Activated CD4-positive, alpha-beta T cell treated with anti-CD3 and anti-CD28 coated beads for 4 hours (primary cell): ENCODE measurements around the gene FADS3.

ENCODE experiments used
- DNase-seq, 2 donors: peaks; one replicate each; pipeline ENCODE4 v3.0.0-alpha.2; 2020

Gene FADS3, protein sequence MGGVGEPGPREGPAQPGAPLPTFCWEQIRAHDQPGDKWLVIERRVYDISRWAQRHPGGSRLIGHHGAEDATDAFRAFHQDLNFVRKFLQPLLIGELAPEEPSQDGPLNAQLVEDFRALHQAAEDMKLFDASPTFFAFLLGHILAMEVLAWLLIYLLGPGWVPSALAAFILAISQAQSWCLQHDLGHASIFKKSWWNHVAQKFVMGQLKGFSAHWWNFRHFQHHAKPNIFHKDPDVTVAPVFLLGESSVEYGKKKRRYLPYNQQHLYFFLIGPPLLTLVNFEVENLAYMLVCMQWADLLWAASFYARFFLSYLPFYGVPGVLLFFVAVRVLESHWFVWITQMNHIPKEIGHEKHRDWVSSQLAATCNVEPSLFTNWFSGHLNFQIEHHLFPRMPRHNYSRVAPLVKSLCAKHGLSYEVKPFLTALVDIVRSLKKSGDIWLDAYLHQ

DNA sequence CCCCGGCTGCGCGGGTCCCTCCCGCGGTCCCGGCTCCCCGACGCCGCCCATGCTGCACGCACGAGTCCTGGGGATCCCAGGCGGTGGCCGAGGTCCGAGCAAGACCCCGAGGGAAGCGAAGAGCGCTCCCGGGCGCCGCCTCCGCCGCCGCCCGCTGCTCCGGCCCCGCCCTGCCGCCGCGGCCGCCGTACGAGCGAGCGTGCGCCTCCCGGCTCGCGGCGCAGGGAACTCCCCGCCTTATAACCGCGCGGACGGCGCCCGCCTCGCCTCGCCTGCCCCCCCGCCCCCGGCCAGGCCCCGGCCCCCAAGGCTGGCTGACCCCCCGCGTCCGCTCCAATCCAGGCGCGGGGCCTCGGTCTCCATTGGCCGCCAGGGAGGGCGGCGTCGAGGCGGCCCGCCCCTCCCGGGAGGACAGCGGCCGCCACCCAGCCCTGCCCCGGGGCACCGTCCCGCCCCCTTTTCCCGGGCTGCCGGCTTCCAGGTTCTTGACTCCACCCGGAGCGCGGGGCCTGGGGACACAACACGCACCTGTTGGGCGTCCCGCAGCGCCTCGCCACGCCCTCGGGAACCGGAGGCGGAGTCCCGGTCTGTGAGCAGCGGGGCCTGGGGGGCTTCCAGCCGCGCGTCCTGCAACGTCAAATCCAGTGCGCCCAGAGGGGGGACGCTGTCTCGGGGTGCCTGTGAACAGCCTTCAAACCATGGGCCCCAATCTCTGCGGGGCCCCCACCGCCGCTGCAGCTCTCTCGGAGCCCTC is at the start of gene FADS3:
Gene FADS3 (minus strand): TSS at position 215 of the 754 bp plus-strand sequence. CDS start 164 bp downstream, at position 51.
- DNase-seq = peak; percentile 22 to 51

DNA sequence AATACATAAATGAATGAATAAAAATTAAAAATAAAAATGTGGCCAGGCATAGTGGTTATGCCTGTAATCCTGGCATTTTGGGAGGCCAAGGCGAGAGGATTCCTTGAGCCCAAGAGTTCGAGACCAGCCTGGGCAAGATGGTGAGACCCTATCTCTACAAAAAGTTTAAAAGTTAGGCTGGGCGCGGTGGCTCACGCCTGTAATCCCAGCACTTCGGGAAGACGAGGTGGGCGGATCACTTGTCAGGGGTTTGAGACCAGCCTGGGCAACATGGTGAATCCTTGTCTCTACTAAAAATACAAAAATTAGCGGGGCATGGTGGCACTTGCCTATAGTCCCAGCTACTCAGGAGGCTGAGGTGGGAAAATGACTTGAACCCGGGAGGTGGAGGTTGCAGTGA is 49.1 kb upstream of the FADS3 start:
- DNase-seq = no peak

DNA sequence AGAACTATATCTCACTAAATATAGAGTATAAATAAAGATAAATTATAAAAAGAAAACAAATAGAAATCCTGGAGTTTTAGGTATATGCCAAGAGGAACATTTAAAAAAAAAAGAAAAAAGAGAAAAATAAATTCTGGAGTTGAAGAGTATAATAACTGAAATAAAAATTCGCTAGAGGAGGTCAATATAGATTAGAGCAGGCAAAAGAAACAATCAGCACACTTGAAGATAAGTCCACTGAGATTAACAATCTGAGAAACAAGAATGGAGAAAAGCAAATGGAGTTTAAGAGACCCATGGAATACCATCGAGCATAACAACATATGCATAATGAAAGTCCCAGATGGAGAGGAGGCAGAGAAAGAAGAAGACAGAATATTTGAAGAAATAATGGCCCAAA is 44.5 kb upstream of the FADS3 start:
- DNase-seq = no peak

DNA sequence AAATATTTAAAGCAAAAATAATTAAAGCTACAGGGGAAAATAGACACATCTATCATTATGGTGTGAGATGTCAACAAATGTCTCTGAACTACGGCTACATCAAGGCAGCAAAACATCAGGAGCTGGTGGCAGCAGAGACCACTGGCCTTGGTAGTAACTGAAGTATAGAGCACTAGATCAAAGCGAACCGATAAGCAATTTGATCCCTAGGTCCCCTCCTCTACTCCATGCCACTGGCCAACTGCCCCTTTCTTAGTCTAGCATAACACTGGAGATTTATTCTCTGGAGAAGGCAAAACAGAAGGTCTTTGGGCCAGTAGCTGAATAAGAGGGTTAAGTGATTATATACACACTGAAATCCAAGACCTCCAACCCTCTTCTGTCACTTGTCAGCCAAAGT is 39.6 kb upstream of the FADS3 start:
- DNase-seq = no peak

DNA sequence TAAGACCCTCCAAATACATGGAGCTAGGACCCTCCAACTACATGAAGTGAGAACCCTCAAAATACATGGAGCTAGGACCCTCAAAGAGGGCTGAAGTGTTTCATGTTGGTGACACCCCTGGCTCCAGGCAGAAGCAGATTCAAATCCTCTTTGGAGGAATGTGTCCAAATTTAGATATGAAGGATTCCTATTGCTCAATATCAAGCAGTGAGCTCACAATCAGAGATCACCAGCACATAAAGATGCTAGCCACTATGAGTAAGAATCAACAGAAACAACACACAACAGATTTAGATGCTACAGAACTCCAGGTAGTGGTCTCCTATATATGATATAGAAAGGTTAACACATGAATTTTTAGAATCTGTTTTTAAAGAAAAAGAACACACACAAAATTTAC is 37.3 kb upstream of the FADS3 start:
- DNase-seq = no peak

DNA sequence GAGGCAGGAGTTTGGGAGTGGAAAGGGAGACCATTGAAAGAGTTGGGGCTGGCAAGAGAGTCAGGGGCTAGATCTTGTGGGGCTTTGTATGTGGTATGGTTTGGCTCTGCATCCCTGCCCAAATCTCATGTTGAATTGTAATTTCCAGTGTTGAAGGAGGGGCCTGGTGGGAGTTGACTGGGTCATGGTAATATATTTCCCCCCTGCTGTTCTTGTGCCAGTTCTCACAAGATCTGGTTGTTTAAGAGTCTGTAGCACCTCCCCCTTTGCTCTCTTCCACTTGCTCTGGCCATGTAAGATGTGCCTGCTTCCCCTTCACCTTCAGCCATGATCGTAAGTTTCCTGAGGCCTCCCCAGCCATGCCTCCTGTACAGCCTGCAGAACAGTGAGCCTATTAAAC is 36.2 kb upstream of the FADS3 start:
- no peak for DNase-seq

DNA sequence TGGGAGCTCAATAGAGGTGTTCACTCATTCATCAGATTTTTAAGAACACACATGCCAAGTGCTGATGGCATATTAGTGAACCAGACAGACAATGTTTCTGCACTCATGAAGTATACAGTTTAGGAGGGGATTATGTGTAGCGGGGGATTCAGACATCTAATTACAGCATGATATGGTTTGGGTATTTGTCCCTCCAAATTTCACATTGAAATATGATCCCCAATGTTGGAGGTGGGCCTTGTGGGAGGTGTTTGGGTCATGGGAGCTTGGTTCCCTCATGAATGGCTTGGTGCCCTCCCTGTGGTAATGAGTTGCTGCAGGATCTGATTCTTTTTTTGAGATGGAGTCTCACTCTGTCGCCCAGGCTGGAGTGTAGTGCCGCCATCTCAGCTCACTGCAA is 34.9 kb upstream of the FADS3 start:
- no peak for DNase-seq

DNA sequence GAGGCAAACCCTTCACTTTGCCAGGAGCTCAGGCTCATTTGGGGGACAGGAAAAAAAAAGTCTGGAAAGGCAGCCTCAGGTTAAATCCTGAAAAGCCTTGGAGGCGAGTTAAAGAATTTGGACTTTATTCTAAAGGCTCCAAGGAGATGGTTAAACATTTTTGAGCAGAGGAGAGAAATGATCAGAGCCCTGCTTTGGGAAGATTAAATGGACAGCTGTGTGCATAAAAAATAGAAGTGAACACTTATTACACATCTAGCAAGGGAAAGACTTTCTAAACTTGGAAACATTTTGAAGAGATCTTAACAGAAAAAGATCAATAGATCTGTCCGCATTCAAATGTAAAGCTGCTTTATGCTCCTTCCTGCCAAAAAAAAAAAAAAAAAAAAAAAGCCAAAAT is 34.4 kb upstream of the FADS3 start:
- no peak for DNase-seq

DNA sequence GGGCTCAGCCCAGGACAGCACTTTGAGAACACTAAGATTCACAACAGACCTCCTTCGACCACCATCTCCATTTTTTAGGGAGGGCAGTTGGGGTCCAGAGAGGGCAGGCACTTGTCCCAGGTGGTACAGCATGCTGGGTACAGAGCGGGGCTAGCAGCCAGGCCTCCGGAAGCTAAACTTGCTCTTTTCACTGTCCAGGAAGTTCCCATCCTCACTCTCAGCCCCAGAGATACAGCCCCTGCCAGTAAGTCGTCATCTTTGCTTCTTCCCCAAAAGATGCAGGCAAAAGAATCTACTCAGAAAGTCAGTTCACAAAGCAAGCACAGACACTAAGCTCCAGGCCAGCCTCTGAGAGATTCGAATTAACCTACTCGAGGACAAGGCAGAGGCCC is 32.7 kb upstream of the FADS3 start:
- no peak for DNase-seq

DNA sequence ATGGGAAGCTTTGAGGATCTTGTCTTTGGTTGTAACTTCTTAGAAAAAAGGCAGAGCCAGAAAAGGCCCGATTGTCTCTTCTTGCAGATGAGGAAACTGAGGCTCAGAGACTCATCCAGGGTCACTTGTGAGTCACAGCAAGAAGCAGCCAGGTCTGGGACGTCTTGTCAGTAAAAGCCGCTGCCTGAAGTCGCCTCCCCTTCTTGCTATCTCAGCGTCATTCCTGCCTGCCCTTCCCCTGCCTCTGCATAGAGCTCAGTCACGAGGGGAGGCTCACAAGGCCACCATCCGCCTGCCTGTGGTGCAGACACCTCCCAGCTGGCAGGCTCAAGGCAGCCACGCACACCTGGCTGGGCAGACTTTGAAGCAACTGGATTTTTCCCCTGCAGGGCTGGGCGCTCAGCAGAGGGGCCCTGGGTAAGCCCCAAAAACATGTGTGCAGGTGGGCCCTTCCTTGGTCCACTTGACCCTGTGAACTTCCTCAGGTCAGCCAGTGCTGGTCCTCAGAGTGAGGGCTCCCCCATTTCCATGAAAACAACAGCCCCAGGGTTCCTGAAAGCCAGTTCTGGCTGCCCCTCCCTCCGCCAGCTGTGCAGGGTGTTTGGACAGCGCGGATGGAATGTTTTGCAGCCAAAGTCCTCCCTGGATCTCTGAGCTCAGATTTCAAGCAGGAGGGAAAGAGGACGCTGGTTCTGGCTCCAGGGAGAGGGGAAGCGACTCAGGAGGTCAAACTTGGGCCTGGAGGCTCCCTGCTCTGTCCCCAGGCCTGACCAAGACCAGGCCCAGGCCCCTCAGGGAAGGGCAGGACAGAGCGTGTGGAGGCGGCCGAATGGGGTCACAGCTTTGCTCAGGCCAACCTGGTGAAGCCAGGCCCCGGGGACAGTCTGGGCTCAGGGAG is 32.1 kb upstream of the FADS3 start:
- DNase-seq = no peak

DNA sequence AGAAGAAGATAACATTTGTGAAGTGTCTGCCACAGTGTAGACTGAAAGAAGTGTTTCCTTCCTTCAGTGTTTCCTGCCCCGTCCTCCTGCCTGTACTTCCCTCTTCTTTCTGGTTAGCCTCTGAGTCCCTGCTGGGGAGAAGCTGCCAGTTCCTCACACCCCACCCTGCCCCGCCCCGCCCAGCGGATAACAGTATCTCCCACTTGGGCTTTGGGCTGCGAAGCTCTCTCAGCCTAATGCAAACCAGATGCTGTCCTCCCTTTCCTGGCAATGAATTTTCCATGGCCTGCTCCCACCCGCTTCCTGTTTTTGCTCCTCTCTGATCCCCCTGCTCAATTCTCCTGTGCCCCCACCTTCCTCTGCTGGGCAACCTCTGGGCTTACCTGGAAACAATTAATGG is 31.2 kb upstream of the FADS3 start:
- no peak for DNase-seq

DNA sequence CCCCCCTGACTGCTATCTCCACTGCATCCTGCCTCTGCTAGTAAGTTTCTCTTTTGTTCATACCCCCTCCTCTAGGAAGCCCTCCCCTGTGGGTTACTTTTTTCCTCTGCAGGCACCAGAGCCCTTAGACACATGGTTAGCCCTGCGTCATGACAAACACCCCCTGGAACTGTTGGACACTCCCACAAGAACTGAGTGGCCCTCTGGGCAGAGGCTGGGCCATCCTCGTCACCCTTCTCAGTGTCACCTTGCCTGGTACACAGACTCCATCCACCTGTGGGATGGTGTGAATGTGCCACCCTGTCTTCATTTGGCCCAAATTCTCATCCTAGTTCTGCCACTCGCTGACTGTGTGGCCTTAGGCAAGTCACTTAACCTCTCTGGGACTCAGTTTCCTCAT is 30.1 kb upstream of the FADS3 start:
- DNase-seq = no peak

DNA sequence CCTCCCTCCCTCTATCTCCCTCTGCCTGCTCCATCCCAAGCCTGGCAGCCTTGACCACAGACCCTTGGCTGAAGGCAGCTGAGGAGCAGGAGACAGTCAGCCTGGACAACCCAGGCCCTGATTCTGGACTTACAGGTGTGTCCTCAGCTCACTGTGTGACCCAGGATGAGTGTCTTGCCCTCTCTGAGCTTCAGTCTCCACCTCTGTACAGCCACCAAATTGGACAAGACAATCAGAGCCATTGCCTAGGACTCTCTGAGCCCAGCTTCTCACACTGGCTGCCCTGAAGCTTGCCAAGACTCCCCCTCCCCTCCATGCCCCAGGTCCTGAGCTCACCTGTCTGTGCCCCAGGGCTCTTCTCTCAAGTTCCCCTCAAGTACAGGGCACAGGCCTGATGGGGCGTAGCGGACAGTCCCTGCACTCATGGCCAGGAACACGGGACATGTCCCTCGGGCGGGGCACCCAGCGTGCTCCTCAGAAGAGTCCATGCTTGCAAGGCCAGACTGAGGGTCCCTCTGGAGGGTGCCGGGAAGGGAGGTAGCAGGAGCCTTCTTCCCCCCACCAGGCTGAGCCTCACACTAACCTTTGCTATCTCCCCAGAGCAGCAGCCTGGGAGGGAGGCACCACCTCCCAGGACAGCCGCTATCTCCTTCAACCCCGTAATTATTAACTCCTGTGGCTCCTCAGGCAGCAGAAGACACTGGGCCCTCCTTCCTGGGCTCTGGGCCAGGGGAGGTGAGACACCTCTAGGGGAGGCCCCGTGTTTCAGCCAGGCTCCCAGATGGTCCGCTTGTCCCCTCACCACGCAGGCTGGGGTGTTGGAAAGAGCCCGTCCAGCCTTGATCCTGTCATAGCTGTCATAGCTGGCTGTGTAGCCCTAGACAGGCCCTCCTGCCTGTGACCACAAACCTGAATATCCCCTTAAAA is 28.6 kb upstream of the FADS3 start:
- no peak for DNase-seq

DNA sequence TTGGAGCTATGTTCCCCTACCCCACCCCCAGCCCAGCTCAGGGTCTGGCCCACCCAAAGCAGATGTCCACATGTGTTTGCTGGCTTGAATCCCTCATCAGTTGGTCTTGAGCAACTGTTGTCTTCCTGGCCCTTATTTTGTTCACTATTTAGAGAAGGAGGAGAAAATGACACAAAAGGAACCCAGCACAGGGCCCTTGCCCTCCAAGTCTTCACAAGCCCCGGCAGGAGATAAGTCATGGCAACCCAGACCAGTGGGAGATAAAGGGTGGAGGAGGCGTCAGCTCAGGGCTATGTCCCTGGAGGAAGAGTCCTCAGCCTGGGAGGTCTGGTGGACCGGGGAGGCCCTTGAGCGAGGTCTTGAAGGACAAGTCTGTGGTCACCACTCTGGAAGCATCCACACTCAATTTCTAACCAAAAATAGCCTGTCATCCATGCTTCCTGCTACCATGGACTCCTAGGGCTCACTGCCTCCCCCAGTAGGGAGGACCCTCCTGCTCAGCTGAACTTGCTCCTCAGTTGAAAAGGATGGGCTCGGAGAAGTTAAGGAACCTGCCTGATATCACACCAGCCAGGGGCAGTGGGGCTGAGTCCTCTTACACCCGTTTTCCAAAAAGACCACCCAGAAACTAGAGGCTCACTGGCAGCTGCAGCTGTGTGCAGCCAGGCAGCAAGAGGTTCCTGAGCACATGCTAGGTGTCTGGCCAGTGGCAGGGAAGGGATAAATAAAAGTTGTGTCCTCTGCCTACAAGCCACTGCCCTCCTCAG is 27.8 kb upstream of the FADS3 start:
- DNase-seq = no peak

DNA sequence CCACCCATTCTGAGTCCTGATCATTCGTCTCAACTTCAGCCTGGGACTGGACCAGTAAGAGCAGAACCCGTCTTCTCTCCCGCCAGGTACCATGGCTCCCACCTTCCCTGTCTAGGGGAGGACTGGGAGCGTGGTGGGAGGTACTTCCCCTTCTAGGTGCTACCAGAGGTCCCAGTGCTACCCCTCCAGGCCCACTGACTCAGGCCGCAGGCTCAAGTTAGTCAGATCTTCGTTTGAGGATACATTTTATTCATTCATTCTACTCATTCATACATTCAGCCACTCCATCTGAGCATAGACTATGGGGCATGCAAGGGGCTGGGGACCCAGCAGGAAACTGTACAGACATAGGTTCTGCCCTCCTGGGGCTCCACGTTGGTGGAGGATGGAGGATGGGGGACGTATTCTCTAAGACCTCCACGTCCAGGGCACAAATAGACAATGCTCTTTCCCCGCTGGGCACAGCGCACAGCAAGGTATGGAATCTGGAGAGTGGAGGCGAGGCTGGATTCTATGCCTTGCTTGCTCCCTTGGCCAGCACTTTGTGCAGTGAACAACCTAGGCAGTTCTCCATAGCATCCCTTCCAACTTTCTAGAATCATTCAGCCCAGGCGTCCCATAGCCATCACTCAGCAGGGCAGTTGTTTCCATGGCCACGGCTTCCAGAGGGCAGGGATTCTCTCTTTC is 27.0 kb upstream of the FADS3 start:
- no peak for DNase-seq

DNA sequence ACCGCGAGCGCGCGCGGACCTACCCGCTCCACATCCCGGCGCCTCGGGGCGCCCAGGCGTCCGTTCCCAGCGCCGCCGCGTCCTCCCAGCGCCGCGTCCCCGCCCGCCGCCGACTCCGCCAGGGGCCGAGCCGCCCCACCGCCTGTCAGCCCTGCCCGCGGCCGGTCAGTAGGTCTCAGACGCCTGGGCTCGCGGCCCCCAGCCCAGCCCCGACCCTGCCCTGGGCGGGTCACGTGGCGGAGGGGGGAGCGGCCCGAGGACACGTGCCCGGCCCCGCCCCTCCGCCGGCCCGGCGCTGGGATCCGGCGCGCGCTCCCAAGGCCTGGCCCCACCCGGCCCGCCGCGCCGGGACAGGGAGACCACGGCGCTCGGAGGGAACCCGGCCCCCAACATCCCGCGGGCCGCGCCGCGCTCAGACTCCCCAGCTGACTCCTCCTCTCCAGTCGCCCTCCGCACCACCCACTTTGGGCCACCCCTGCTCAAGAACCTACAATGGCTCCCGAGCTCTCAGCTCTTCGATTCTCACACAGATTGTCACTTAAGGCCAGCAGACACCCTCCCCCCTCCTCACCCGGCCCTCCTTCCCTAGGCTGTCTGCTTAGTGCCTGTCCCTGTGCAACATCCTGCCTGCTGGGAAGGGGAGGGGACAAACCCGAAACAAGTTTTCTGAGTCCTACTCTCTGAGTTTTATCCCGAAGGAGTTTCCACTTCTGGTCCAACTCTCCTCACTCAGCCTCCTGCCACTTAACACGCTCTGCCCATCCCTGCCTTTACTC is 26.2 kb upstream of the FADS3 start, which contains the start of gene RAB3IL1:
Gene RAB3IL1 (minus strand): TSS at position 233 of the 776 bp plus-strand sequence. CDS start 199 bp downstream, at position 34.
- no peak for DNase-seq

DNA sequence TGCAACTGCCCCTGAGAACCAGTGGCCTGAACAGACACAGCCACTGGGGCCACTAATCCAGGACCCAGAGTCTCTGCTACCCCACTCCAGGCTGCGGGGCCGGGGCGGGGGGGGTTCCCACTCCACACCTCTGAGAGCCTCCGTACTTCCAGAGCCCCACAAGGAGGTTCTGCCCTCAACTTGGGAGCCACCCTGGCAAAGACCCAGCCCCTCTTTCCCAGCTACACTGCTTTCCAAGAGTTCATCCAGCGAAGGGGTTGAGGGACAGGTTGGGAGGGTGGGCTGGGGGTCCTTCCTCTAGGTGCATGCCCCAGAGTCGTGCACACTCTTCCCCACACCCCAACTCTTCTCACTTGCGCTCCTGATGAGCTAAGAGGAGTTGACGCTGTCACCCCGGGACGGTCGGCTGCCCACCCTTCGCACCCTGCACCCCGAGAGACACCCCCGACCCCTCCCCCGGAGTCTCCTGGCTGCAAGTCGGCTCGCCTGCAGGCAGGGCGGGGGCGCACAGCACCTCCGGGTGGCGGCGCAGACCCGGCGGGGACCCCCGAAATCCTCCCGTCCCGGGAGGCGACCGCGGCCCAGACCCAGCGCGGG is 25.5 kb upstream of the FADS3 start:
- DNase-seq = no peak

DNA sequence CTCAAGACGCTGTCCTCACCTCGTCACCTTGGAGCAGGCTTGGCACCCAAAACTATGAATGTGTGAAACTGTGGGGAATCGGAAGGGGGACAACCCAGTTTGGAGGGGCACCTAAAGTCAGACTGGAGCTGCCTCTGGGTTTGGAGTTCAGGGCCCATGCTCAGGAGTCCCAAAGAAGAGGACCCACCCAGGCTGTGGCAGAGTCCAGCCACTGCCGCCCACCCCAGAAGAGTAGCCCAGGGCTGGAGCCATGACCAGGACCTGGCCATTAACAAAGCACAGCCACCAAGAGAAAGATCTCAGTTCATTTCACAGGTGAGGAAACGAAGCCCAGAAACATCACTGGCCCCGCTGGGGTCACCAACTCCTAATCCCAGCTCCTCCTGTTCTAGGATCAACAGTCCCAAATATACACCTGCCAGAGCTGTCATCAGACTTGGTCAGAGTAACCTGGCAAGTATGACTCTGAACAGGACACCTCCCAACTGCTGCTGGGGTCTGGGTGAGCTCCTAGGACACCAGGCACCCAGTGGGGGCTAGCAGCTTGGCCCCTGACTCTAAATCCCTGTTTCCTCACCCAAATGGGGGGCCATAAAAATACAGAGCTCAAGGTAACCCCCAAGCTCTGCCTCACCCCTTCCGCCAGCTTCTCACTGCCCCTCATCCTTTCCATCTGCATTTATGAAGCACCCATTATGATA is 23.3 kb upstream of the FADS3 start:
- no peak for DNase-seq
